K562 (cell line): ENCODE results near the gene PRDX6. TPM values are rescaled to one million over a fixed set of nuclear protein-coding genes. Genes with fewer than 3 reads are reported as not detected.

Source experiments
- BHLHE40 ChIP-seq: IDR thresholded peaks from 2 replicates; pipeline ENCODE4 v1.6.1; 2011; ENCODE audit warnings: low read length, improper control_type of control experiment
- CEBPG ChIP-seq, 3 experiments: fragments of 200-800 bp in 1 of 3; sonication (Bioruptor generic) in 1 of 3; sonication (generic) in 1 of 3; formaldehyde crosslinking in 1 of 3; IDR thresholded peaks in 2 of 3; conservative IDR thresholded peaks in 1 of 3; 2 replicates each; pipeline versions ENCODE4 v1.6.1 to v1.8.0; 2016 to 2022; ENCODE audit warnings: missing compliant biosample characterization in 2 of 3, missing genetic modification characterization in 2 of 3, mild to moderate bottlenecking in 1 of 3, missing genetic modification reagents in 1 of 3
- DNMT1 ChIP-seq: fragments of 450-650 bp; IDR thresholded peaks from 2 replicates; pipeline ENCODE4 v1.6.1; 2016; ENCODE audit warnings: antibody characterized with exemption, mild to moderate bottlenecking
- FOXM1 ChIP-seq, 2 experiments: fragments of 450-650 bp in 1 of 2; sonication (generic) in 1 of 2; formaldehyde crosslinking in 1 of 2; IDR thresholded peaks; 2 replicates each; pipeline versions ENCODE4 v1.6.1 to v1.9.0; 2017 to 2022; ENCODE audit warnings: low read depth in 2 of 2, mild to moderate bottlenecking in 2 of 2, missing genetic modification reagents in 1 of 2, moderate library complexity in 1 of 2
- KLF10 ChIP-seq: fragments of 250-450 bp; sonication (Bioruptor Pico); IDR thresholded peaks from 2 replicates; pipeline ENCODE4 v1.6.1; 2021; ENCODE audit warnings: matching md5 sums
- MBD2 ChIP-seq: sonication (generic); IDR thresholded peaks from 2 replicates; pipeline ENCODE4 v1.6.1; 2016; ENCODE audit warnings: low read depth, borderline replicate concordance
- RAD51 ChIP-seq: fragments of 450-650 bp; IDR thresholded peaks from 2 replicates; pipeline ENCODE4 v1.7.1; 2016; ENCODE audit warnings: low read depth, mild to moderate bottlenecking, borderline replicate concordance
- ZNF699 ChIP-seq: fragments of 250-450 bp; sonication (Bioruptor Pico); IDR thresholded peaks from 2 replicates; pipeline ENCODE4 v1.8.0; 2021; ENCODE audit warnings: mild to moderate bottlenecking, moderate library complexity; ENCODE audit not compliant: insufficient replicate concordance
- polyA plus RNA-seq, 8 experiments: library from polyadenylated mRNA; depleted of rRNA in 4 of 8; stranded (reverse) in 5 of 8; unstranded in 3 of 8; fragments of >200 nt; fragmentation: Nextera tagmentation in 2 of 8; fragmentation: Illumina TruSeq in 1 of 8; extraction: Ambion mirVana in 2 of 8; extraction: Trizol in 1 of 8; gene quantifications; 2 replicates each; pipeline versions ENCODE4 v1.2.1 to v1.2.3, GENCODE V29; 2011 to 2014; ENCODE audit warnings: inconsistent platforms in 1 of 8, missing spikeins in 1 of 8
- total RNA-seq, 7 experiments: library from RNA; depleted of rRNA in 6 of 7; stranded (reverse); fragments of >200 nt in 6 of 7; fragmentation: Illumina TruSeq in 2 of 7; extraction: Trizol in 2 of 7; gene quantifications; 2 replicates each; pipeline versions ENCODE4 v1.2.1 to v1.2.3, GENCODE V29; 2011 to 2021; ENCODE audit warnings: low replicate concordance in 1 of 7
- TF ChIP-seq, protein P1 (sequence below): sonication (generic); formaldehyde crosslinking; IDR thresholded peaks from 2 replicates; pipeline ENCODE4 v1.5.0; 2020; ENCODE audit warnings: missing genetic modification reagents
- TF ChIP-seq, protein P2 (sequence below): fragments of 150-350 bp; conservative IDR thresholded peaks from 2 replicates; pipeline ENCODE4 v1.6.1; 2014; ENCODE audit warnings: low read length

PRDX6 gene
- total and polyA plus RNA-seq, 9 of the 15 experiments (the other 6 are each of a cell fraction or from before 2014, with no cell fraction given): 277 to 1,082 (median 610) TPM

DNA sequence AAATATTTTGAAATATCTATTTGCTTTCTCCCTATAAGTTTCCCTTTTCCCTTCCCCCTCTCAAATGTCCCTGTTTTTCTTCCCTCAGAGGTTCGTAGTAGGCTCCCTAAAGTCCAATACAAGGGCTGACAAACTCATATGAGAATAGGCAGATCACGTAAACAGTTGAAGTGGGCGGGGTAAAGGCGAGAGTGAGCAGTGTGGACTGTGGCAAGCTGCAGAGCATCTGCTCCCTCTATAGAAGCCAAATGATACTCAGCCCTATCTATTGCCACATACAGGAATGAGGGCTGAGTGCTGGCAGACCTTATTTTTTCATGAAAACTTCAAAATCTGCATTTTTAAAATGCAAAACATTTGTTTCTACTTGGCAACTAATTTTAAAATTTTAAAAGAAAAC, 26.3 kb downstream of the PRDX6 start (continued):
- TF ChIP-seq CEBPG (CRISPR knock-in tag; IDR thresholded peaks at IDR 0.05) (no peak), CEBPG (tag; conservative IDR thresholded peaks at IDR 0.05 in 1 of 2, IDR thresholded peaks at IDR 0.05 in 1 of 2) (peak in 1 of 2 experiments; percentile 46; a peak in 3 of 4 replicates), KLF10 (no peak), BHLHE40 (peak; percentile 49; the same call in 1 of the 2 replicates), RAD51 (peak; percentile 62; the same call in 1 of the 2 replicates), MBD2 (no peak), ZNF699 (CRISPR knock-in tag) (no peak), DNMT1 (no peak), FOXM1 (IDR thresholded peaks at IDR 0.05; ENCODE audit: low read depth) (0 out of 2 replicates have a peak, but pooled peaks have one; percentile 19), FOXM1 (CRISPR knock-in tag; IDR thresholded peaks at IDR 0.05; ENCODE audit: low read depth) (no peak)
- TF ChIP-seq, protein P1, sequence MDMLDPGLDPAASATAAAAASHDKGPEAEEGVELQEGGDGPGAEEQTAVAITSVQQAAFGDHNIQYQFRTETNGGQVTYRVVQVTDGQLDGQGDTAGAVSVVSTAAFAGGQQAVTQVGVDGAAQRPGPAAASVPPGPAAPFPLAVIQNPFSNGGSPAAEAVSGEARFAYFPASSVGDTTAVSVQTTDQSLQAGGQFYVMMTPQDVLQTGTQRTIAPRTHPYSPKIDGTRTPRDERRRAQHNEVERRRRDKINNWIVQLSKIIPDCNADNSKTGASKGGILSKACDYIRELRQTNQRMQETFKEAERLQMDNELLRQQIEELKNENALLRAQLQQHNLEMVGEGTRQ (CRISPR knock-in tag): peak; percentile 67
- TF ChIP-seq, protein P2, sequence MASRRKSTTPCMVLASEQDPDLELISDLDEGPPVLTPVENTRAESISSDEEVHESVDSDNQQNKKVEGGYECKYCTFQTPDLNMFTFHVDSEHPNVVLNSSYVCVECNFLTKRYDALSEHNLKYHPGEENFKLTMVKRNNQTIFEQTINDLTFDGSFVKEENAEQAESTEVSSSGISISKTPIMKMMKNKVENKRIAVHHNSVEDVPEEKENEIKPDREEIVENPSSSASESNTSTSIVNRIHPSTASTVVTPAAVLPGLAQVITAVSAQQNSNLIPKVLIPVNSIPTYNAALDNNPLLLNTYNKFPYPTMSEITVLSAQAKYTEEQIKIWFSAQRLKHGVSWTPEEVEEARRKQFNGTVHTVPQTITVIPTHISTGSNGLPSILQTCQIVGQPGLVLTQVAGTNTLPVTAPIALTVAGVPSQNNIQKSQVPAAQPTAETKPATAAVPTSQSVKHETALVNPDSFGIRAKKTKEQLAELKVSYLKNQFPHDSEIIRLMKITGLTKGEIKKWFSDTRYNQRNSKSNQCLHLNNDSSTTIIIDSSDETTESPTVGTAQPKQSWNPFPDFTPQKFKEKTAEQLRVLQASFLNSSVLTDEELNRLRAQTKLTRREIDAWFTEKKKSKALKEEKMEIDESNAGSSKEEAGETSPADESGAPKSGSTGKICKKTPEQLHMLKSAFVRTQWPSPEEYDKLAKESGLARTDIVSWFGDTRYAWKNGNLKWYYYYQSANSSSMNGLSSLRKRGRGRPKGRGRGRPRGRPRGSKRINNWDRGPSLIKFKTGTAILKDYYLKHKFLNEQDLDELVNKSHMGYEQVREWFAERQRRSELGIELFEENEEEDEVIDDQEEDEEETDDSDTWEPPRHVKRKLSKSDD: 0 out of 2 replicates have a peak, but pooled peaks have one; percentile 29
